Upper lobe of left lung (tissue), 6 donors: ENCODE data around the gene KMT5B. TPM values are rescaled to one million over a fixed set of nuclear protein-coding genes. Genes with fewer than 3 reads are reported as not detected.
A peak's percentile ranks its signal among the peaks of the same experiment; 100 is the strongest.

ENCODE experiments used
- ATAC-seq, 2 donors: fragments of 200-7000 bp; cut with Tn5 transposase; one replicate each; pipeline ENCODE4 v1.9.1; 2022; ENCODE audit warnings: mild to moderate bottlenecking in 2 of 2, moderate library complexity in 2 of 2; ENCODE audit not compliant: low FRiP score in 2 of 2
- DNase-seq, 2 donors: peaks; one replicate each; pipeline ENCODE4 v3.0.0-alpha.2; 2019 to 2020
- H3K27ac ChIP-seq, 4 donors: fragments of 200-600 bp; sonication (generic); one replicate each; pipeline ENCODE4 v1.5.1; 2016 to 2019
- H3K27me3 ChIP-seq, 4 donors: fragments of 200-600 bp; sonication (generic); one replicate each; pipeline ENCODE4 v1.5.1; 2017 to 2019
- H3K36me3 ChIP-seq, 4 donors: fragments of 200-600 bp; sonication (generic); one replicate each; pipeline ENCODE4 v1.5.1; 2016 to 2019
- H3K4me1 ChIP-seq, 4 donors: fragments of 200-600 bp; sonication (generic); one replicate each; pipeline ENCODE4 v1.5.1; 2018 to 2019
- H3K4me3 ChIP-seq, 4 donors: fragments of 200-600 bp; sonication (generic); one replicate each; pipeline ENCODE4 v1.5.1; 2017 to 2019; ENCODE audit warnings: mild to moderate bottlenecking in 2 of 4, moderate library complexity in 1 of 4
- H3K9me3 ChIP-seq, 4 donors: fragments of 200-600 bp; sonication (generic); one replicate each; pipeline ENCODE4 v1.5.1; 2018 to 2019
- CTCF ChIP-seq, 6 experiments: fragments of 450-650 bp in 4 of 6; fragments of 200-600 bp in 2 of 6; sonication (generic) in 2 of 6; IDR thresholded peaks; one replicate each; pipeline ENCODE4 v1.5.1; 2016 to 2019; ENCODE audit warnings: antibody characterized with exemption in 6 of 6
- EP300 ChIP-seq, 4 donors: sonication (generic); formaldehyde crosslinking; IDR thresholded peaks; one replicate each; pipeline ENCODE4 v1.5.1; 2017; ENCODE audit warnings: antibody characterized with exemption in 4 of 4, control low read depth in 2 of 4
- POLR2A ChIP-seq, 4 donors: fragments of 450-650 bp; IDR thresholded peaks; one replicate each; pipeline ENCODE4 v1.5.1; 2016 to 2017; ENCODE audit warnings: antibody characterized with exemption in 4 of 4, mild to moderate bottlenecking in 2 of 4
- POLR2AphosphoS5 ChIP-seq, 2 donors: sonication (generic); formaldehyde crosslinking; IDR thresholded peaks; one replicate each; pipeline ENCODE4 v1.5.1; 2017; ENCODE audit warnings: antibody characterized with exemption in 2 of 2
- WGBS, 2 donors: methylation state at CpG; one replicate each; pipeline ENCODE4 v1.1.5; 2017 to 2018; 5-methylcytosine and 5-hydroxymethylcytosine counted together
- total RNA-seq, 6 donors: library from RNA; depleted of rRNA in 4 of 6; stranded (reverse); fragments of >200 nt in 4 of 6; gene quantifications; one replicate each; pipeline versions ENCODE4 v1.1.0 to v1.2.1, GENCODE V29; 2016 to 2021
- donor health status: DM: no; HTN: no; CAD: no; lungs with moderate emphysema.
- donor health status: DM: no; HTN: yes; CAD: no; lungs with severe emphysema.

The KMT5B gene
- total RNA-seq, 6 donors from 2014 or later: 19.3 to 61.2 (median 41.0) TPM

GRCh38 chr11:68189082-68189481, 24.0 kb downstream of the KMT5B start:
- Histone ChIP-seq H3K36me3 (peaks cover 7 to 20% (median 13%) of the 10 kb centered on the region in 4 donors), H3K27me3 (no peaks in the 10 kb centered on the region), H3K9me3 (no peaks in the 10 kb centered on the region), H3K27ac (peak overlapping the region in 1 of 4 donors; percentile 40), H3K4me1 (peaks cover 21 to 43% (median 28%) of the 10 kb centered on the region in 4 donors), H3K4me3 (no peak overlapping the region)
- WGBS, 2 donors: 76 to 77% methylated on average over 3 of the region's 3 CpGs
- DNase-seq (no peak), ATAC-seq (no peak)
- TF ChIP-seq CTCF (IDR thresholded peaks at IDR 0.05) (no peak), POLR2A (IDR thresholded peaks at IDR 0.05) (no peak), EP300 (IDR thresholded peaks at IDR 0.05) (no peak), POLR2AphosphoS5 (IDR thresholded peaks at IDR 0.05) (no peak)

GRCh38 chr11:68186061-68186460, 27.0 kb downstream of the KMT5B start:
- 63 to 69% methylated on average over 6 of the region's 6 CpGs for WGBS, 2 donors
- Histone ChIP-seq H3K4me1 (peaks cover 13 to 21% (median 16%) of the 10 kb centered on the region in 4 donors), H3K4me3 (no peak overlapping the region), H3K9me3 (no peaks in the 10 kb centered on the region), H3K27ac (no peak overlapping the region), H3K27me3 (no peaks in the 10 kb centered on the region), H3K36me3 (peaks cover 10 to 42% (median 21%) of the 10 kb centered on the region in 4 donors)
- ATAC-seq (no peak), DNase-seq (no peak)
- TF ChIP-seq POLR2AphosphoS5 (IDR thresholded peaks at IDR 0.05) (no peak), POLR2A (IDR thresholded peaks at IDR 0.05) (no peak), EP300 (IDR thresholded peaks at IDR 0.05) (no peak), CTCF (IDR thresholded peaks at IDR 0.05) (no peak)

GRCh38 chr11:68181719-68182451, 31.2 kb downstream of the KMT5B start:
- peak overlapping the region in 1 of 4 donors; percentile 3 for H3K27ac ChIP-seq
- H3K27me3 ChIP-seq: no peaks in the 10 kb centered on the region
- H3K36me3 ChIP-seq: peaks cover 13 to 64% (median 21%) of the 10 kb centered on the region in 4 donors
- 77 to 84% methylated on average over 7 of the region's 7 CpGs for WGBS, 2 donors
- peaks cover 0 to 7% (median 3%) of the 10 kb centered on the region in 4 donors for H3K4me1 ChIP-seq
- TF ChIP-seq EP300 (IDR thresholded peaks at IDR 0.05) (no peak), POLR2A (IDR thresholded peaks at IDR 0.05) (no peak)
- no peak overlapping the region for H3K4me3 ChIP-seq
- DNase-seq (no peak), ATAC-seq (peak in 1 of 2 donors; percentile 22)
- no peaks in the 10 kb centered on the region for H3K9me3 ChIP-seq

- no peaks in the 10 kb centered on the region for H3K9me3 ChIP-seq
- ATAC-seq (no peak), DNase-seq (no peak)
- H3K36me3 ChIP-seq: peaks cover 8 to 66% (median 19%) of the 10 kb centered on the region in 4 donors
- 93 to 94% methylated on average over 2 of the region's 2 CpGs for WGBS, 2 donors
- peaks cover 0 to 3% (median 0%) of the 10 kb centered on the region in 4 donors for H3K4me1 ChIP-seq
- no peak overlapping the region for H3K27ac ChIP-seq
- TF ChIP-seq CTCF (IDR thresholded peaks at IDR 0.05): no peak
- TF ChIP-seq POLR2A (IDR thresholded peaks at IDR 0.05): no peak
- no peak for TF ChIP-seq EP300 (IDR thresholded peaks at IDR 0.05)
- no peak for TF ChIP-seq POLR2AphosphoS5 (IDR thresholded peaks at IDR 0.05)
- H3K4me3 ChIP-seq: no peak overlapping the region
- H3K27me3 ChIP-seq: no peaks in the 10 kb centered on the region
Observed at GRCh38 chr11:68179847-68180246, 33.2 kb downstream of the KMT5B start.

- H3K27me3 ChIP-seq: no peaks in the 10 kb centered on the region
- 82 to 90% methylated on average over 5 of the region's 5 CpGs for WGBS, 2 donors
- peaks cover 5 to 66% (median 25%) of the 10 kb centered on the region in 4 donors for H3K36me3 ChIP-seq
- H3K9me3 ChIP-seq: no peaks in the 10 kb centered on the region
- H3K4me1 ChIP-seq: peaks cover 0 to 3% (median 0%) of the 10 kb centered on the region in 4 donors
- DNase-seq (no peak), ATAC-seq (no peak)
- H3K4me3 ChIP-seq: no peak overlapping the region
- H3K27ac ChIP-seq: no peak overlapping the region
- no peak for TF ChIP-seq POLR2A (IDR thresholded peaks at IDR 0.05)
- TF ChIP-seq POLR2AphosphoS5 (IDR thresholded peaks at IDR 0.05): no peak
- TF ChIP-seq CTCF (IDR thresholded peaks at IDR 0.05): no peak
- TF ChIP-seq EP300 (IDR thresholded peaks at IDR 0.05): no peak
Observed at GRCh38 chr11:68177877-68178276, 35.2 kb downstream of the KMT5B start.
